Neural progenitor cell (in vitro differentiated cells): ENCODE data around the gene CMTR1.

Source experiments
- CTCF ChIP-seq: fragments of 200-600 bp; sonication (generic); IDR thresholded peaks from 2 replicates; pipeline ENCODE4 v1.5.1; 2017; ENCODE audit warnings: antibody characterized with exemption, mild to moderate bottlenecking
- EZH2 ChIP-seq: fragments of 200-600 bp; sonication (generic); IDR thresholded peaks from 2 replicates; pipeline ENCODE4 v1.6.1; 2017; ENCODE audit warnings: antibody characterized with exemption, mild to moderate bottlenecking, moderate library complexity
- EZH2phosphoT487 ChIP-seq: fragments of 200-600 bp; sonication (generic); IDR thresholded peaks from 2 replicates; pipeline ENCODE4 v1.6.1; 2017; ENCODE audit warnings: antibody characterized with exemption

- TF ChIP-seq EZH2 (no peak), CTCF (no peak), EZH2phosphoT487 (no peak)
These were observed 83.3 kb downstream of the CMTR1 start for GRCh38 chr6:37516076-37516919.
